Erythroblast (primary cell): ENCODE results near the gene RETREG1.
"Not testable (repeated sequence)": the region's sequence is repeated elsewhere in the genome, so short reads cannot be mapped to it uniquely, and the experiment has no call there.

ENCODE experiments used
- DNase-seq, 2 experiments: peaks; one replicate each; lab custom pipeline; 2025; lab: John Stamatoyannopoulos, UW
- GATA1 ChIP-seq: IDR thresholded peaks from 2 replicates; pipeline ENCODE4 v1.6.1; 2011; ENCODE audit warnings: low read depth, mild to moderate bottlenecking, control low read depth, low read length, moderate library complexity
- POLR2A ChIP-seq: IDR thresholded peaks from 2 replicates; pipeline ENCODE4 v1.6.1; 2011; ENCODE audit warnings: mild to moderate bottlenecking, low read length

RETREG1 gene

DNA sequence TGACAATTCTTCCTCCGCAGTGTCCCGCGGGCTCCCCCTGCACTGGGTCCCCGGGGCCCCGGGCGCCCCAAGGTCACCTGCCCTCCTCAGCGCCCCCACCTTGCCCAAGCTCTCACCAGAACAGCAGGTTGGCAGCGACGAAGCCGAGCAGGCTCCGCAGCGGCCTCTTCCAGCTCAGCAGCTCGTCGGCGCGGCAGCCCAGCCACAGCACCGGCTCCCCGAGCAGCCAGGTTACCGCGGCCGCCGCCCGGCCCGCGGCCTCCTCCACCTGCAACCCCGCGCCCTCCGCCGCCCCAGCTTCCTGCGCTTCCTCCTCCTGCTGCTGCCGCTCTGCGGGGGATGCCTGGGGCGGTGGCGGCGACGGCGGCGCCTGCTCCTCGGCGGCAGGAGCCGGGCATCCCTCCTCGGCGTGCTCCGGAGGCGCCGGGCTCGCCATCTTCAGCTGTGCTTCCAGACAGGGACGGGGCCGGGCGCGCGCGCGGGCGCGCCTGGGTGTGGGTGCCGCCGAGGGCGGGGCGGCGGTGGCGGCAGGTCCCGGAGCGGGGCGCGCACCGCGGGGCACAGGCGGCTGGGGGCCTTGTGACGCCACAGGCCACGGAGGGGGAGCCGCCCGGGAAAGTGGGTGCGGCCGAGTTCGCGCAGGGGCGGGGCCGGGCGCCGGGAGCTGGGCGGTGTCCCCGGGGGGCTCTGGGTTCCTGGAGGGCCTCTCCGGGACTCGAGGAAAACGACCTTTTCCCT is at the start of gene RETREG1:
Gene RETREG1 (minus strand): TSS at position 462 of the 738 bp plus-strand sequence. CDS start 26 bp downstream, at position 436.
- peak; percentile 15 to 34 for DNase-seq

DNA sequence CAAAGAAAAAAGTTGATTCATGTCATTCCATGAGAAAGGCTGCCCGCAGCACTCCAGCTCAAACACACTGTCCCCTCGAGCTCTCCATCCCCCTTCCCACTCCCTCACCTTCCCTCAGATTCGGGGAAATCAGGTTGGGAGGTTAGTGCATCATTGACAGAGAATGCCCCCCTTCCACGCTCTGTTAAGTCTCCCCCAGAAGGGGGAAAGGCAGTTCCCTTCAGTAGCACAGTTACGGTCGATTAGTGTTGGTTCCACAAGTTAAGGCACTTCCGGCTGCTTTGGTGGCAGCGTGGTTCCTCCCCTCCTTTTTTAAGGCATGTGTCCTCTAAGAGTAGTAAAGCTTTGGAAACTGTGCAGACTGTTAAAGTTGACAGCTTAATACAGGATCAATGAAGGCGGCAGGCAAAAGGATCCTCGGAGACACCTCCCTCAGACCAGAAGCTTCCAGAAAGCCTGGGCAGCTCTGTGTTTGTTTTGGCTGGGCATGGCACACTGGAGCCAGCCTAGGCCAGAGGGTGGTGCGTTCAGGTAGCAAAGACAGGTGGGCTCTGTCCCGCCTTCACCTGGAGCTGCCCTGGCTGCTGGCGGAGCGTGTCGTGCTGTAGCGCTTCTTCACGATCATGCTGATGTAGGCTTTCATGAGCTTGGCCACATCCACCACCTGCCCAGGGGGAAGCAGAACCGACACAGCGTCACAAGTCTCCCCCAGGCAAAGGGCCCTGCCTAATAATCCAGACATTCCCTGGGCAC is 49.5 kb upstream of the RETREG1 start:
- DNase-seq = no peak
- TF ChIP-seq GATA1 = no peak
- no peak for TF ChIP-seq POLR2A

More for the DNA sequence above, at the start of gene RETREG1:
- TF ChIP-seq GATA1 (no peak), POLR2A (no peak)

GRCh38 chr5:16665601-16666000 is 48.8 kb upstream of the RETREG1 start:
- no peak for TF ChIP-seq POLR2A
- TF ChIP-seq GATA1 = no peak
- no peak for DNase-seq

DNA sequence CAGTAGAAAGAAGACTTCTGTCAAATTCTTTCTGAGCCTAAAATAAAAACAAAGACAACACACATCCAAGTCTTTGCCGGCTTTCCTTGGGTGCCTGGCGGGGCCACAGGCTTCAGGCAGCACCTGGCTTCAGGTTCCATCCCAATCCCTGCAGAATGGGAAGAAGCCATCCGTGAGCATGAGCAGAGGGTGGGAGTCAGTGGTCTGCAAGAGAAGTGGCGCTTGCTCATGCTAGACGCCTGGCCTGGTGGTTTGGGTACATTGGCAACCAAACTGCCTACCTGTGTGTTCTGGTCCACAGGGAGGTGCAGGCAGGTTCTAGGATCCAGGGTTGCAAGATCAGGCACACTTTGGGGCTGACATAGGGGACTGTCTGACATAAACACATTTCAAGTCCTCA is 47.6 kb upstream of the RETREG1 start:
- TF ChIP-seq POLR2A (no peak), GATA1 (no peak)
- no peak for DNase-seq

GRCh38 chr5:16663840-16664239 is 47.0 kb upstream of the RETREG1 start:
- TF ChIP-seq GATA1 = no peak
- no peak for DNase-seq

DNA sequence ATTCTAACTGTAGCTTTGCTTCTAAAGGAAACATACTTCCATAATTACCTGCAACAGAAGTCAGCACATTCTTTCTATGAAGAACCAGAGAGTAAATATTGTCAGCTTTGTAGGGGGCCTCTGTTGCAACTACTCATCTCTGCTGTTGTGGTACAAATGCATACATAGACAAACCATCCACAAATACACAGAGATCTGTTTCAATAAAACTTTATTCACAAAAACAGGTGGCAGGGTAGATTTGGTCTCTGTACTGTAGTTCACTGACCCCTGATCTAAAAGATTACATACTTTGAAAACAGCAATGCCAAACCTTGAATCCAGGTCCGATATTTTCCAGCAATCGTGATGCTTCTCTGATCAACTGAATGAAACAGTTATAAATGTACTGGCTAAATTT is 44.9 kb upstream of the RETREG1 start:
- TF ChIP-seq GATA1 (no peak), POLR2A (no peak)
- no peak for DNase-seq

- DNase-seq = no peak
- TF ChIP-seq POLR2A = no peak
Measured at GRCh38 chr5:16660982-16661381, 44.2 kb upstream of the RETREG1 start.

- TF ChIP-seq POLR2A (no peak), GATA1 (no peak)
- no peak for DNase-seq
Measured at GRCh38 chr5:16659536-16659935, 42.7 kb upstream of the RETREG1 start.

DNA sequence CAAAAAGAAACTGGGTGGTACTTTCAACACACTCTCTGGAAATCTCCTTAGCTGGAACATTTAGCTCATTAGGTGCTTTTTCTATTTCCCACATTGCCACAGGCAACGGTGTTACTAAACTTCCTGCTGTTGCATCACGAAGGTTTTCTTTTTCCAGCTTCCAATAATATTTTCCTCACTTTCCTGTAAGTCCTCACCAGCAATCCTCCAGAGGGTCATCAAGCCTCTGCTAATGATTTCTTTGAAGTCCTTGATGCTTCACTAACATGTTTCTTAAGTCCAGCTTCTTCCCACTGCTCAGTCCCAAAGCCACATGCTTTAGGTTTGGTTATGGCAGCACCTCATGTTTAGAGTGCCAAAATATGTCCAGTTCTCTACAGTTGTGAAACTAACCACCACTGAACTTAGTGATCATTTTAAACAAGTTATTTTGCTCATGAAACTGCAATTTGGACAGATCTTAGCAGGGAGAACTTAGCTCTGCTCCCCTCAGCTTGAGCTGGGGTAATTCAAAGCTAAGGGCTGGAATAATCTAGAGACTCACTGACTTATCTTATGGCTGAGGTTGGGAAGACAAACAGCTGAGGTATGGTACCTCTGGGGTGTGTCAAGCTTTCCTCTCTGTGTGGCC is 39.9 kb upstream of the RETREG1 start:
- TF ChIP-seq POLR2A (no peak), GATA1 (no peak)
- no peak for DNase-seq

DNA sequence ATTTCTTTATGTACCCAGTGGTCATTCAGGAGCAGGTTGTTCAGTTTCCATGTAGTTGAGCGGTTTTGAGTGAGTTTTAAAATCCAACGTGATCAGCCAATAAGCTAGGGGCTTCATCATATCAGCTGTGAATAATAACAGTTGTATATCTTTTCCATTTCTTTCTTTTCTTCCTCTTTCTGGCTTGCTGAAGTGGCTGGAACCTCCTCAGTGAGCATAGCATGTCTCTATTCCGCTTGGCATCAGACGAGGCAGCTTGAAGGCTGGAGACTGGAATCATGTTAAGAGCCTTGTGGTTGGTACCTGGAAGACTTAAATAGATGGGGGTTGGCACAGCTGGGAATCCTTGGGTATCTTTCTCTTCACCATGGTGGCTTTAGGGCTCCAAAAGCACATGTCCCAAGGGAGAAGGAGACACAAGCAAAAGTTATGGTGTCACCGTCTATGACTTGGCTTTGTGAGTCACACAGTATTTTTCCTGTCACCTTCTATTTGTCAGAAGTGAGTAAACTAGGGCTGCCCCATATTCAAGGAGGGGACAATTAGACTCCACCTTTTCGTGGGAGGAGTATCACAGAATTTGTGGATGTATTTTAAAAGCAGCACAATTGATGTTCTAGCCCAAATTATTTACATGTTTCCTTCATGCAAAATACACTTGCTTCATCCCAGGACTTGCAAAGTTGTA is 38.0 kb upstream of the RETREG1 start:
- TF ChIP-seq POLR2A (no peak), GATA1 (no peak)
- DNase-seq = no peak

- DNase-seq = not testable (repeated sequence)
Measured at GRCh38 chr5:16648739-16649138, 31.9 kb upstream of the RETREG1 start.

DNA sequence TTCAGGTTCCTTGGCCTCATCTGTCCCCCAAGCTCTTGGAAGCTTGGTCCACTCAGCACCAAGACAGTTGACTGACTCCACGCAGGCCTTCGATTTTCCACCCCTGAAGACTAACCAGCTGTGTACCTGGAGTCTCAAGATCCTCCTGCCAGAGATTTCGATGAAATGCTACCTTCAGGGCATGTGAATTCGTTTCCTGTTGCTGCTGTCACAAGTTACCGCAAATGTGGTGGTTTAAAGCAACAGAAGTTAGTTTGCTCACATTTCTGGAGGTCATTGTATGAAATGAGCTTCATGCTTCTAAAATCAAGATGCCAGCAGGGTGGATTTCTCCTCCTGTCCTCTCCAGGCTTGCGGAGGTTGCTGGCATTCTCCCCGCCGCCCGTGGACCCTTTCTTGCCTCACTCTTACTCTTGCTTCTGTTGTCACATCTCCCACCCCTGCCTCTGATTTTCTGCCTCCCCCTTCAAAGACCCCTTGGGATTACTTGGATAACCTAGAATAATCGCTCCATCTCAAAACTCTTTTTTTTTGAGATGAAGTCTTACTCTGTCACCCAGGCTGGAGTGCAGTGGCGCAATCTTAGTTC is 27.6 kb upstream of the RETREG1 start:
- no peak for DNase-seq
- TF ChIP-seq POLR2A (no peak), GATA1 (no peak)

GRCh38 chr5:16642867-16643266 is 26.1 kb upstream of the RETREG1 start:
- TF ChIP-seq POLR2A = no peak
- no peak for TF ChIP-seq GATA1
- DNase-seq = no peak
